Measurements from ENCODE around the gene OR8K3. TPM values are rescaled to one million over a fixed set of nuclear protein-coding genes. Genes with fewer than 3 reads are reported as not detected.

OR8K3 gene
- not detected for total RNA-seq
- polyA plus RNA-seq, result not detected

GRCh38 chr11:56314844-56315243 lies at the start of gene OR8K3:
Gene OR8K3, plus strand, starts transcription at chr11:56315144. Its CDS starts 3,163 bp downstream, at chr11:56318307.
- Histone ChIP-seq H3K4me3 (ENCODE audit: low read depth, low read length) (no peak within 1 kb of the TSS), H3K27ac (ENCODE audit: low read depth) (no peak within 1 kb of the TSS), H3K4me1 (ENCODE audit: insufficient read depth) (no peaks in the 10 kb centered on the region), H3K36me3 (ENCODE audit: insufficient read depth) (no peaks in the 10 kb centered on the region)
- DNase-seq (ENCODE audit: extremely low spot score), result no peak

GRCh38 chr11:56271092-56271491 lies 43.9 kb upstream of the OR8K3 start:
- 56% methylated on average over 3 of the region's 3 CpGs for WGBS

GRCh38 chr11:56273854-56274253 lies 41.1 kb upstream of the OR8K3 start, which contains the start of gene OR5T1:
Gene OR5T1, plus strand, starts transcription at chr11:56274154. Its CDS starts 1,485 bp downstream, at chr11:56275639.
- Histone ChIP-seq H3K4me3 (ENCODE audit: low read depth, low read length) (no peak within 1 kb of the TSS), H3K36me3 (ENCODE audit: insufficient read depth) (no peaks in the 10 kb centered on the region), H3K4me1 (ENCODE audit: insufficient read depth) (no peaks in the 10 kb centered on the region), H3K27ac (ENCODE audit: low read depth) (no peak within 1 kb of the TSS)
- DNase-seq (ENCODE audit: extremely low spot score), result no peak

More at GRCh38 chr11:56271092-56271491, 43.9 kb upstream of the OR8K3 start:
- Histone ChIP-seq H3K36me3 (ENCODE audit: insufficient read depth) (no peaks in the 10 kb centered on the region), H3K4me3 (ENCODE audit: low read depth, low read length) (no peak overlapping the region), H3K4me1 (ENCODE audit: insufficient read depth) (no peaks in the 10 kb centered on the region), H3K27ac (ENCODE audit: low read depth) (no peak overlapping the region)
- no peak for DNase-seq (ENCODE audit: extremely low spot score)

GRCh38 chr11:56292154-56292553 lies 22.8 kb upstream of the OR8K3 start, which contains the start of gene OR8H1:
Gene OR8H1, minus strand, starts transcription at chr11:56292254. Its CDS starts 1,192 bp downstream, at chr11:56291062.
- 66% methylated on average over 2 of the region's 2 CpGs for WGBS
- Histone ChIP-seq H3K36me3 (ENCODE audit: insufficient read depth) (no peaks in the 10 kb centered on the region), H3K4me1 (ENCODE audit: insufficient read depth) (no peaks in the 10 kb centered on the region), H3K27ac (ENCODE audit: low read depth) (no peak within 1 kb of the TSS), H3K4me3 (ENCODE audit: low read depth, low read length) (no peak within 1 kb of the TSS)
- no peak for DNase-seq (ENCODE audit: extremely low spot score)

- Histone ChIP-seq H3K4me3 (ENCODE audit: low read depth, low read length) (no peak overlapping the region), H3K4me1 (ENCODE audit: insufficient read depth) (no peaks in the 10 kb centered on the region), H3K36me3 (ENCODE audit: insufficient read depth) (no peaks in the 10 kb centered on the region), H3K27ac (ENCODE audit: low read depth) (no peak overlapping the region)
- DNase-seq (ENCODE audit: extremely low spot score), result no peak
- WGBS, result 78% methylated on average over 4 of the region's 4 CpGs
Measured at GRCh38 chr11:56296898-56297297, 18.0 kb upstream of the OR8K3 start.

GRCh38 chr11:56307836-56308235 lies 7.1 kb upstream of the OR8K3 start:
- no peak for DNase-seq (ENCODE audit: extremely low spot score)
- Histone ChIP-seq H3K4me1 (ENCODE audit: insufficient read depth) (no peaks in the 10 kb centered on the region), H3K4me3 (ENCODE audit: low read depth, low read length) (no peak overlapping the region), H3K27ac (ENCODE audit: low read depth) (no peak overlapping the region), H3K36me3 (ENCODE audit: insufficient read depth) (no peaks in the 10 kb centered on the region)
- WGBS, result 87% methylated on average over 3 of the region's 3 CpGs

- DNase-seq (ENCODE audit: extremely low spot score), result no peak
- 91% methylated on average over 34 of the region's 34 CpGs for WGBS
Measured at GRCh38 chr11:56331861-56332491, 17.0 kb downstream of the OR8K3 start.

GRCh38 chr11:56333156-56333555 lies 18.2 kb downstream of the OR8K3 start:
- no peak for DNase-seq (ENCODE audit: extremely low spot score)
- WGBS, result 36% methylated on average over 3 of the region's 3 CpGs
- H3K4me3 ChIP-seq (ENCODE audit: low read depth, low read length), result no peak overlapping the region
- H3K36me3 ChIP-seq (ENCODE audit: insufficient read depth), result no peaks in the 10 kb centered on the region
- no peaks in the 10 kb centered on the region for H3K4me1 ChIP-seq (ENCODE audit: insufficient read depth)
- no peak overlapping the region for H3K27ac ChIP-seq (ENCODE audit: low read depth)

More at GRCh38 chr11:56331861-56332491, 17.0 kb downstream of the OR8K3 start:
- Histone ChIP-seq H3K4me3 (ENCODE audit: low read depth, low read length) (no peak overlapping the region), H3K4me1 (ENCODE audit: insufficient read depth) (no peaks in the 10 kb centered on the region), H3K36me3 (ENCODE audit: insufficient read depth) (no peaks in the 10 kb centered on the region), H3K27ac (ENCODE audit: low read depth) (no peak overlapping the region)

- Histone ChIP-seq H3K4me3 (ENCODE audit: low read depth, low read length) (no peak overlapping the region), H3K4me1 (ENCODE audit: insufficient read depth) (no peaks in the 10 kb centered on the region), H3K27ac (ENCODE audit: low read depth) (no peak overlapping the region), H3K36me3 (ENCODE audit: insufficient read depth) (no peaks in the 10 kb centered on the region)
- no peak for DNase-seq (ENCODE audit: extremely low spot score)
Measured at GRCh38 chr11:56340289-56340688, 25.3 kb downstream of the OR8K3 start.

- Histone ChIP-seq H3K36me3 (ENCODE audit: insufficient read depth) (no peaks in the 10 kb centered on the region), H3K4me3 (ENCODE audit: low read depth, low read length) (no peak within 1 kb of the TSS), H3K4me1 (ENCODE audit: insufficient read depth) (no peaks in the 10 kb centered on the region), H3K27ac (ENCODE audit: low read depth) (no peak within 1 kb of the TSS)
- WGBS, result 83% methylated on average over 1 of the region's 1 CpG
- DNase-seq (ENCODE audit: extremely low spot score), result no peak
Measured at GRCh38 chr11:56345739-56346138, 30.8 kb downstream of the OR8K3 start, which contains the start of gene OR8K1. Gene OR8K1, plus strand, starts transcription at chr11:56346039. Its CDS starts 0 bp downstream, at chr11:56346039.

- 84% methylated on average over 2 of the region's 2 CpGs for WGBS
- no peak for DNase-seq (ENCODE audit: extremely low spot score)
- no peak within 1 kb of the TSS for H3K4me3 ChIP-seq (ENCODE audit: low read depth, low read length)
Measured at GRCh38 chr11:56353991-56354390, 39.0 kb downstream of the OR8K3 start, which contains the start of gene OR8J1. Gene OR8J1, plus strand, starts transcription at chr11:56354291. Its CDS starts 5,956 bp downstream, at chr11:56360247.

More at GRCh38 chr11:56353991-56354390, 39.0 kb downstream of the OR8K3 start, which contains the start of gene OR8J1:
- no peaks in the 10 kb centered on the region for H3K36me3 ChIP-seq (ENCODE audit: insufficient read depth)
- H3K4me1 ChIP-seq (ENCODE audit: insufficient read depth), result no peaks in the 10 kb centered on the region
- no peak within 1 kb of the TSS for H3K27ac ChIP-seq (ENCODE audit: low read depth)

Other genes with a start within 250 kb of the OR8K3 start
- gene OR8I2, start 221.8 kb upstream of the OR8K3 start, total RNA-seq, result not detected
- gene OR8I2, start 221.8 kb upstream of the OR8K3 start, polyA plus RNA-seq, result not detected
- not detected for gene OR8H2, start 211.5 kb upstream of the OR8K3 start, total RNA-seq
- gene OR8H2, start 211.5 kb upstream of the OR8K3 start, polyA plus RNA-seq, result not detected
- gene OR8H3, start 192.8 kb upstream of the OR8K3 start, total RNA-seq, result not detected
- not detected for gene OR8H3, start 192.8 kb upstream of the OR8K3 start, polyA plus RNA-seq
- gene OR8J3, start 174.9 kb upstream of the OR8K3 start, total RNA-seq, result not detected
- not detected for gene OR8J3, start 174.9 kb upstream of the OR8K3 start, polyA plus RNA-seq
- not detected for gene OR8K5, start 154.8 kb upstream of the OR8K3 start, total RNA-seq
- not detected for gene OR8K5, start 154.8 kb upstream of the OR8K3 start, polyA plus RNA-seq
- gene OR5J2, start 138.5 kb upstream of the OR8K3 start, total RNA-seq, result not detected
- gene OR5J2, start 138.5 kb upstream of the OR8K3 start, polyA plus RNA-seq, result not detected
- gene OR5T2, start 80.9 kb upstream of the OR8K3 start, total RNA-seq, result not detected
- not detected for gene OR5T2, start 80.9 kb upstream of the OR8K3 start, polyA plus RNA-seq
- not detected for gene OR5T3, start 62.9 kb upstream of the OR8K3 start, total RNA-seq
- not detected for gene OR5T3, start 62.9 kb upstream of the OR8K3 start, polyA plus RNA-seq
- gene OR5T1, start 41.0 kb upstream of the OR8K3 start, total RNA-seq, result not detected
- not detected for gene OR5T1, start 41.0 kb upstream of the OR8K3 start, polyA plus RNA-seq
- gene OR8H1, start 22.9 kb upstream of the OR8K3 start, total RNA-seq, result not detected
- not detected for gene OR8H1, start 22.9 kb upstream of the OR8K3 start, polyA plus RNA-seq
- gene OR8K1, start 30.9 kb downstream of the OR8K3 start, total RNA-seq, result not detected
- gene OR8K1, start 30.9 kb downstream of the OR8K3 start, polyA plus RNA-seq, result not detected
- not detected for gene OR8J1, start 39.1 kb downstream of the OR8K3 start, total RNA-seq
- not detected for gene OR8J1, start 39.1 kb downstream of the OR8K3 start, polyA plus RNA-seq
- gene OR8U1, start 60.5 kb downstream of the OR8K3 start, total RNA-seq, result not detected
- not detected for gene OR8U1, start 60.5 kb downstream of the OR8K3 start, polyA plus RNA-seq
- not detected for gene OR5AL1, start 97.6 kb downstream of the OR8K3 start, total RNA-seq
- gene OR5AL1, start 97.6 kb downstream of the OR8K3 start, polyA plus RNA-seq, result not detected
- gene OR5M3, start 158.2 kb downstream of the OR8K3 start, total RNA-seq, result not detected
- gene OR5M3, start 158.2 kb downstream of the OR8K3 start, polyA plus RNA-seq, result not detected
- not detected for gene OR5M8, start 176.2 kb downstream of the OR8K3 start, total RNA-seq
- not detected for gene OR5M8, start 176.2 kb downstream of the OR8K3 start, polyA plus RNA-seq
- gene OR5M11, start 228.1 kb downstream of the OR8K3 start, total RNA-seq, result not detected
- not detected for gene OR5M11, start 228.1 kb downstream of the OR8K3 start, polyA plus RNA-seq

Measured in urinary bladder (tissue), 4 donors.